OCI-LY3 (cell line): ENCODE data around the gene DNAH10.

Source experiments
- H2AFZ ChIP-seq: fragments of 200-600, 300-600 bp; shearing (Covaris generic); 2 replicates; pipeline ENCODE4 v1.6.0; 2014; ENCODE audit warnings: antibody characterized with exemption, low read depth, low read length
- H3K27ac ChIP-seq: fragments of 200-600, 300-600 bp; sonication (generic); 2 replicates; pipeline ENCODE4 v1.5.1; 2014; ENCODE audit warnings: mild to moderate bottlenecking, low read length, moderate library complexity, mixed read lengths
- H3K27me3 ChIP-seq: fragments of 200-600, 300-600 bp; sonication (generic); 2 replicates; pipeline ENCODE4 v1.6.1; 2014; ENCODE audit warnings: low read depth, low read length, mixed read lengths
- H3K36me3 ChIP-seq: fragments of 200-600, 300-600 bp; sonication (generic); replicated peaks from 2 replicates; pipeline ENCODE3; 2014; ENCODE audit warnings: low read depth, low read length, mixed read lengths
- H3K4me1 ChIP-seq: fragments of 300-600, 200-600 bp; sonication (generic); 2 replicates; pipeline ENCODE4 v1.6.1; 2014; ENCODE audit warnings: low read length, mixed read lengths
- H3K4me2 ChIP-seq: fragments of 200-600, 300-600 bp; sonication (generic); 2 replicates; pipeline ENCODE4 v1.6.1; 2014; ENCODE audit warnings: low read length, mixed read lengths
- H3K4me3 ChIP-seq: fragments of 300-600, 200-600 bp; sonication (generic); 2 replicates; pipeline ENCODE4 v1.5.1; 2014; ENCODE audit warnings: antibody characterized with exemption, mild to moderate bottlenecking, low read length, moderate library complexity
- H3K79me2 ChIP-seq: fragments of 300-600, 200-600 bp; shearing (Covaris generic); 2 replicates; pipeline ENCODE4 v1.6.1; 2014; ENCODE audit warnings: mild to moderate bottlenecking, low read length, mixed read lengths
- H3K9ac ChIP-seq: fragments of 300-600, 200-600 bp; shearing (Covaris generic); 2 replicates; pipeline ENCODE4 v1.6.0; 2014; ENCODE audit warnings: mild to moderate bottlenecking, low read length, moderate library complexity
- H3K9me3 ChIP-seq: fragments of 200-600, 300-600 bp; shearing (Covaris generic); 2 replicates; pipeline ENCODE4 v1.6.1; 2014; ENCODE audit warnings: low read length, mixed read lengths; ENCODE audit not compliant: insufficient read depth
- H4K20me1 ChIP-seq: fragments of 200-600, 300-600 bp; sonication (generic); 2 replicates; pipeline ENCODE4 v1.6.1; 2016; ENCODE audit warnings: low read length, mixed read lengths; ENCODE audit not compliant: insufficient read depth
- EZH2phosphoT487 ChIP-seq: fragments of 200-600 bp; shearing (Covaris generic); IDR thresholded peaks from 2 replicates; pipeline ENCODE4 v1.6.1; 2018; ENCODE audit warnings: antibody characterized with exemption, mixed run types, low read depth
- TF ChIP-seq, protein P1 (sequence below): fragments of 200-600, 300-600 bp; sonication (generic); IDR thresholded peaks from 2 replicates; pipeline ENCODE4 v1.5.1; 2014; ENCODE audit warnings: antibody characterized with exemption, low read length, low read depth

DNAH10 gene

DNA sequence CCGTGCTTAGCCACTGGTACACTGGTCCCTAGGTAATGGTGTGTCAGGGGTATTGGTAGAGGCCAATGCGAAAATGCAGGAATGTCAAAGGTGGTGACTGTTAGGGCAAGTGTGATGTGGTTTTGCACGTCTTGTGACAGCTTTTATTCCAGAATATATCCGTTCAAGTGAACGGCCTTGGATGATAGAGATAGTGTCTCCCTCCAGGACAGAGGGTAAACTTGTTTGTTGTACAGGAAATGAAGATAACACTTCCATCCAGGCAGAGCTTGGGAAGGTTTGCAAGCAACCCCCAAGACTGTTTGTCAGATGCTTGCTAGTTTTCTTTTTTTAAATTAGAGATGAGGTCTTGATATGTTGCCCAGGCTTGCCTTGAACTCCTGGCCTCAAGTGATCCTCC, 84.2 kb downstream of the DNAH10 start:
- H3K9me3 ChIP-seq, result no peaks in the 10 kb centered on the region
- no peak overlapping the region for H3K9ac ChIP-seq
- no peaks in the 10 kb centered on the region for H3K27me3 ChIP-seq
- no peak overlapping the region for H2AFZ ChIP-seq
- H3K4me1 ChIP-seq, result peaks cover 10% of the 10 kb centered on the region
- no peaks in the 10 kb centered on the region for H4K20me1 ChIP-seq
- no peak overlapping the region for H3K27ac ChIP-seq
- H3K36me3 ChIP-seq, result no peaks in the 10 kb centered on the region
- no peaks in the 10 kb centered on the region for H3K79me2 ChIP-seq
- TF ChIP-seq EZH2phosphoT487, result no peak
- TF ChIP-seq, protein P1, sequence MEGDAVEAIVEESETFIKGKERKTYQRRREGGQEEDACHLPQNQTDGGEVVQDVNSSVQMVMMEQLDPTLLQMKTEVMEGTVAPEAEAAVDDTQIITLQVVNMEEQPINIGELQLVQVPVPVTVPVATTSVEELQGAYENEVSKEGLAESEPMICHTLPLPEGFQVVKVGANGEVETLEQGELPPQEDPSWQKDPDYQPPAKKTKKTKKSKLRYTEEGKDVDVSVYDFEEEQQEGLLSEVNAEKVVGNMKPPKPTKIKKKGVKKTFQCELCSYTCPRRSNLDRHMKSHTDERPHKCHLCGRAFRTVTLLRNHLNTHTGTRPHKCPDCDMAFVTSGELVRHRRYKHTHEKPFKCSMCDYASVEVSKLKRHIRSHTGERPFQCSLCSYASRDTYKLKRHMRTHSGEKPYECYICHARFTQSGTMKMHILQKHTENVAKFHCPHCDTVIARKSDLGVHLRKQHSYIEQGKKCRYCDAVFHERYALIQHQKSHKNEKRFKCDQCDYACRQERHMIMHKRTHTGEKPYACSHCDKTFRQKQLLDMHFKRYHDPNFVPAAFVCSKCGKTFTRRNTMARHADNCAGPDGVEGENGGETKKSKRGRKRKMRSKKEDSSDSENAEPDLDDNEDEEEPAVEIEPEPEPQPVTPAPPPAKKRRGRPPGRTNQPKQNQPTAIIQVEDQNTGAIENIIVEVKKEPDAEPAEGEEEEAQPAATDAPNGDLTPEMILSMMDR, result no peak
- H3K4me2 ChIP-seq, result no peak overlapping the region
- no peak overlapping the region for H3K4me3 ChIP-seq

- Histone ChIP-seq H3K4me2 (no peak overlapping the region), H3K4me1 (peaks cover 8% of the 10 kb centered on the region), H3K27me3 (no peaks in the 10 kb centered on the region), H3K9me3 (no peaks in the 10 kb centered on the region), H3K27ac (no peak overlapping the region), H3K4me3 (no peak overlapping the region), H3K79me2 (no peaks in the 10 kb centered on the region), H4K20me1 (no peaks in the 10 kb centered on the region), H2AFZ (no peak overlapping the region), H3K36me3 (no peaks in the 10 kb centered on the region), H3K9ac (no peak overlapping the region)
- TF ChIP-seq, protein P1, result no peak
- TF ChIP-seq EZH2phosphoT487, result no peak
These were observed 84.9 kb downstream of the DNAH10 start for GRCh38 chr12:123847019-123847418.

- no peak overlapping the region for H2AFZ ChIP-seq
- H3K4me2 ChIP-seq, result no peak overlapping the region
- H3K79me2 ChIP-seq, result no peaks in the 10 kb centered on the region
- H4K20me1 ChIP-seq, result no peaks in the 10 kb centered on the region
- H3K4me1 ChIP-seq, result no peaks in the 10 kb centered on the region; the same call in 1 of the 2 replicates
- no peak overlapping the region for H3K4me3 ChIP-seq
- no peaks in the 10 kb centered on the region for H3K9me3 ChIP-seq
- H3K36me3 ChIP-seq, result no peaks in the 10 kb centered on the region
- TF ChIP-seq, protein P1, result no peak
- TF ChIP-seq EZH2phosphoT487, result no peak
- no peaks in the 10 kb centered on the region for H3K27me3 ChIP-seq
- H3K9ac ChIP-seq, result no peak overlapping the region
- H3K27ac ChIP-seq, result no peak overlapping the region
These were observed 85.8 kb downstream of the DNAH10 start for GRCh38 chr12:123847876-123848275.

- H3K9me3 ChIP-seq, result no peaks in the 10 kb centered on the region
- H3K36me3 ChIP-seq, result no peaks in the 10 kb centered on the region
- peaks cover 5% of the 10 kb centered on the region for H3K27me3 ChIP-seq
- H3K27ac ChIP-seq, result no peak overlapping the region
- no peaks in the 10 kb centered on the region for H3K79me2 ChIP-seq
- H2AFZ ChIP-seq, result no peak overlapping the region
- no peaks in the 10 kb centered on the region for H4K20me1 ChIP-seq
- TF ChIP-seq, protein P1, result no peak
- TF ChIP-seq EZH2phosphoT487, result no peak
- no peak overlapping the region for H3K4me2 ChIP-seq
- no peak overlapping the region for H3K4me3 ChIP-seq
- H3K4me1 ChIP-seq, result peaks cover 4% of the 10 kb centered on the region; the same call in 1 of the 2 replicates
- no peak overlapping the region for H3K9ac ChIP-seq
These were observed 87.4 kb downstream of the DNAH10 start for GRCh38 chr12:123849517-123849916.
